Testis (tissue), 2 donors: ENCODE measurements around the gene UBE2G1.

Experiments
- POLR2A ChIP-seq: fragments of 450-650 bp; IDR thresholded peaks from one replicate; pipeline ENCODE4 v1.6.1; 2017; ENCODE audit warnings: antibody characterized with exemption, mild to moderate bottlenecking, moderate library complexity
- TF ChIP-seq, protein P1 (sequence below), 3 experiments: fragments of 450-650 bp in 2 of 3; fragments of 200-600 bp in 1 of 3; sonication (generic) in 1 of 3; IDR thresholded peaks; one replicate each; pipeline ENCODE4 v1.5.1; 2016 to 2019; ENCODE audit warnings: antibody characterized with exemption in 3 of 3, mild to moderate bottlenecking in 2 of 3, moderate library complexity in 1 of 3

- TF ChIP-seq, protein P1, sequence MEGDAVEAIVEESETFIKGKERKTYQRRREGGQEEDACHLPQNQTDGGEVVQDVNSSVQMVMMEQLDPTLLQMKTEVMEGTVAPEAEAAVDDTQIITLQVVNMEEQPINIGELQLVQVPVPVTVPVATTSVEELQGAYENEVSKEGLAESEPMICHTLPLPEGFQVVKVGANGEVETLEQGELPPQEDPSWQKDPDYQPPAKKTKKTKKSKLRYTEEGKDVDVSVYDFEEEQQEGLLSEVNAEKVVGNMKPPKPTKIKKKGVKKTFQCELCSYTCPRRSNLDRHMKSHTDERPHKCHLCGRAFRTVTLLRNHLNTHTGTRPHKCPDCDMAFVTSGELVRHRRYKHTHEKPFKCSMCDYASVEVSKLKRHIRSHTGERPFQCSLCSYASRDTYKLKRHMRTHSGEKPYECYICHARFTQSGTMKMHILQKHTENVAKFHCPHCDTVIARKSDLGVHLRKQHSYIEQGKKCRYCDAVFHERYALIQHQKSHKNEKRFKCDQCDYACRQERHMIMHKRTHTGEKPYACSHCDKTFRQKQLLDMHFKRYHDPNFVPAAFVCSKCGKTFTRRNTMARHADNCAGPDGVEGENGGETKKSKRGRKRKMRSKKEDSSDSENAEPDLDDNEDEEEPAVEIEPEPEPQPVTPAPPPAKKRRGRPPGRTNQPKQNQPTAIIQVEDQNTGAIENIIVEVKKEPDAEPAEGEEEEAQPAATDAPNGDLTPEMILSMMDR (IDR thresholded peaks at IDR 0.05) = no peak
- TF ChIP-seq POLR2A = no peak
Measured at GRCh38 chr17:4386406-4386805, 19.9 kb upstream of the UBE2G1 start.
